ENCODE results near the gene SPRYD4.
A peak's percentile ranks its signal among the peaks of the same experiment; 100 is the strongest.

The SPRYD4 gene

DNA sequence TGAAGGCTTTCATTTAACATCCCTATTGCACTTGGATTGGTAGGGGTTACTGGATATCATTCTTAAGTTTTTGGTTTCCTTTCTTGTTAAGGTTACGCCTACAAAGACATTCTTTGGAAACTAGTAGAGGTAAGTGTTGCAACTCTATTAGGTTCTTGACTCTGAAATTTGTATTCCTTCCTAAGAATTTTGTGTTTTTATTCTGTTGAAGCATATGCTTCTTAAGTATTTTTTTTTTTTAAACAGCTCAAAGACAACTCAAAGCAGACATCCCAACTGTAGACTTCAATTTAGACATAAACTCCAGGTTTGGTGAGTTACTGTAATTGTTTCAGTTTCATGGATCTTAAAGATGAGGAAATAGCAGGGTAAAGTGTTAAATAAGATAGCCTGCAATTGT is 52.1 kb downstream of the SPRYD4 start:
- no peaks in the 10 kb centered on the region for H3K27me3 Mint-ChIP-seq (ENCODE audit: low read depth)
- H3K9me3 Mint-ChIP-seq, result no peaks in the 10 kb centered on the region
- peak overlapping the region; percentile 94 for H3K4me3 Mint-ChIP-seq
- no peaks in the 10 kb centered on the region for H3K36me3 Mint-ChIP-seq (ENCODE audit: low read depth)
- H3K27ac Mint-ChIP-seq, result no peak overlapping the region
- no peak for DNase-seq (ENCODE audit: low spot score)
- H3K4me1 Mint-ChIP-seq (ENCODE audit: low read depth), result peaks cover 31% of the 10 kb centered on the region

DNA sequence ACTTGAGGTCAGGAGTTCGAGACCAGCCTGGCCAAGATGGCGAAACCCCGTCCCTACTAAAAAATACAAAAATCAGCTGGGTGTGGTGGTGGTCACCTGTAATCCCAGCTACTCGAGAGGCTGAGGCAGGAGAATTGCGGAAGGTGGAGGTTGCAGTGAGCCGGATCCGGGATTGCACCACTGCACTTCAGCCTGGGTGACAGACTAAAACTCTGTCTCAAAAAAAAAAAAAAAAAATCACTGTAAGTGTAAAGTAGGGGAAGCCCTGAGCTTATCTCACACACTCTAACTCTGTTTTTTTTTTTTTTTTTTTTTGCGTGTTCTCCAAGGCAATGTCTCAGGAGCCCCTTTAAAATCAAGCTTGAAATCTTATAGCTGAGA is 52.8 kb downstream of the SPRYD4 start:
- no peak for DNase-seq (ENCODE audit: low spot score)
- H3K36me3 Mint-ChIP-seq (ENCODE audit: low read depth), result no peaks in the 10 kb centered on the region
- no peaks in the 10 kb centered on the region for H3K9me3 Mint-ChIP-seq
- H3K4me3 Mint-ChIP-seq, result peak overlapping the region; percentile 94
- peaks cover 31% of the 10 kb centered on the region for H3K4me1 Mint-ChIP-seq (ENCODE audit: low read depth)
- H3K27me3 Mint-ChIP-seq (ENCODE audit: low read depth), result no peaks in the 10 kb centered on the region
- H3K27ac Mint-ChIP-seq, result no peak overlapping the region

DNA sequence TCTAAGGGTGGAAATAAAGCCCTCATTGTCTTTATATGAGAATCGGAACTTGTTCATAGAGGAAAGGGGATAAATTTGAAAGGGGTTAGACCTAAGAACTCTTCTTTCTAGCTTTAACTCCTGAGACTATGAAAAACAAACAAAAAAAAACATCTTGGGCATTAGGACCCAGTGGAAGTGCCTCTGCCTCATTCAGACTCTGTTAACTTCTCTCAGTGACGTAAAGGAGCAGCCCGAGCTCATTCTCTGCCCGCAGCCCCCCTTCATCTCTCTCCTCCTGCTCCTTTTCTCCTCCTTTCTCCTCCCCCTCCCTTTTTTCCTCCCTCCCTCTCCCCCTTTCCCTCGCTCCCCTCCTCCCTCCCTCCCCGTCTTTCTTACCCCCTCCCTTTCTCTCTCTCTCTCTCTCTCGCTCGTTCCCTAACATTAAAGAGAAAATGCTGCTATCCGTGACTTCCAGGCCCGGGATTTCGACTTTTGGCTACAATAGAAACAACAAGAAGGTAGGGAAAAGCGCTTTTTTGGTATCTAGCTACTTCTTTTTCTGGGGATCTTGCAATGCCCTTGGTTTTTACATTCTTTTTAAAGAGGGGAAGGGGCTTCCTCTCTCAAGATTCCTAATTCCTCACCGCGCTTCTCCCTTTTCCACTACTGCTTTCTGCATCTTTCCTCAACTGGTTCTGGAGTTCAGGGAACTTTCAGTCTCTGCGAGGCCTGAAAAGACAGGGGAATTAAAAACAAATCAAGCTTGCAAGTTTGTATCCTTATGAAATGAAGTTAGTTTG is 53.4 kb downstream of the SPRYD4 start, which contains the start of gene RBMS2:
TSS of gene RBMS2 (plus strand) at position 231 of the 782 bp plus-strand sequence. CDS start at position 435, 204 bp downstream.
- H3K27ac Mint-ChIP-seq, result peak within 1 kb of the TSS; percentile 89
- H3K9me3 Mint-ChIP-seq, result no peaks in the 10 kb centered on the region
- DNase-seq (ENCODE audit: low spot score), result peak; percentile 17
- H3K27me3 Mint-ChIP-seq (ENCODE audit: low read depth), result no peaks in the 10 kb centered on the region
- peak within 1 kb of the TSS; percentile 94 for H3K4me3 Mint-ChIP-seq
- H3K36me3 Mint-ChIP-seq (ENCODE audit: low read depth), result no peaks in the 10 kb centered on the region
- peaks cover 31% of the 10 kb centered on the region for H3K4me1 Mint-ChIP-seq (ENCODE audit: low read depth)

DNA sequence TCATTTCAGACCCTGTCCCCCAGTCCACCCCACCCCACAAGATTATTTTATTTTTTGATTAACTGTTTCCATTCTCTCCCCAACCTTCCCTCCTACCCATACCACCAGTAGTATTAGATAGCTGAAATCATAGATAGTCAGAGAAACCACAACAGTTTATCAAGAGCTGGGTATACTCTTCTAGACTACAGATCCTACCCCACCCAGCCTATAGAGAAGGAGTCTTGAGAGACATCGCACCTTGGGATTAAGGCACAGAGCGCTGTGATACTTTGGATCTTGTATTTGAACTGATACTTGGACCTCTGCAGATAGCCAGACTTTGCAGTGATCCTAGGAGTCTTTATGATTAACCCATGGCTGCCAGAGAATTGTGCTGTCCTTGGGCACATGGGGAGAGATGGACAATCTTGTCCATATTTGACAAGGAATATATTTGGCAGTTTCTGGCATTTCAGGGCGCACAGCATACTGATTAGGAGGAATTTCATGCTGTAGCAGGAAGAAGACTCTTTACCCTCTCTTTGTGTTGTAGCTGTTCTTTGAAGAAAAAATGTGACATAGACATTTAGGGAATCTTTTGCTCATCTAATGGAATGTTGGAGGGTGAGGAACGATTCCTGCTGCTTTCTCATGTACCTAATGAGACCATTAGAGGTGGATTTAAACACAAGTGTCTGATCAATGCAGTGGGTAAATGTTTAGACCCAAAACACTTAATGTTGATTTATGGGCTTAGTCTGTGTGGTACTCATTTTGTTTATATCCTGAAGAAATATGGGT is 54.2 kb downstream of the SPRYD4 start:
- no peak for DNase-seq (ENCODE audit: low spot score)
- Mint-ChIP-seq H3K36me3 (ENCODE audit: low read depth) (no peaks in the 10 kb centered on the region), H3K4me3 (peak overlapping the region; percentile 94), H3K27ac (peak overlapping the region; percentile 33), H3K4me1 (ENCODE audit: low read depth) (peaks cover 31% of the 10 kb centered on the region), H3K27me3 (ENCODE audit: low read depth) (no peaks in the 10 kb centered on the region), H3K9me3 (no peaks in the 10 kb centered on the region)

DNA sequence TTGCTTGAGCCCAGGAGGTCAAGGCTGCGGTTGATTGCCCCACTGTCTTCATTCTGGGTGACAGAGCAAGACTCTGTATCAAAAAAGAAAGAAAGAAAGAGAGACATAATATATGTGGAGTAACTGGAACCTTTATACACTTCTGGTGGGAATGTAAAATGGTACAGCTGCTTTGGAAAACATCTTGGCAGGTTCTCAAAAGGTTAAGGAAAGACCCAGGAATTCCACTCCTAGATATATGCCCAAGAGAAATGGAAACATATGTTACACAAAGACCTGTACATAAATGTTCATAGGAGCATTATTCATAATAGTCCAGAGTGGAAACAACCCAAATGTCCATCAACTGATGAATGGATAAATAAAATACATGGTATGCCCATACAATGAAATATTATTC is 60.5 kb downstream of the SPRYD4 start:
- no peaks in the 10 kb centered on the region for H3K36me3 Mint-ChIP-seq (ENCODE audit: low read depth)
- no peak overlapping the region for H3K27ac Mint-ChIP-seq
- no peak for DNase-seq (ENCODE audit: low spot score)

More for the DNA sequence above, 60.5 kb downstream of the SPRYD4 start:
- Mint-ChIP-seq H3K4me3 (no peak overlapping the region), H3K9me3 (no peaks in the 10 kb centered on the region), H3K4me1 (ENCODE audit: low read depth) (peaks cover 2% of the 10 kb centered on the region), H3K27me3 (ENCODE audit: low read depth) (no peaks in the 10 kb centered on the region)

All from T-helper 2 cell treated with Interferon-gamma antibody and Interleukin-4, amounts not matched to agents 5 μg/mL and 100 μg/mL, for 36 hours (primary cell).